MCF 10A (cell line): Measurements from ENCODE around the gene EXD3. TPM values are rescaled to one million over a fixed set of nuclear protein-coding genes. Genes with fewer than 3 reads are reported as not detected.

Experiments used
- BruUV-seq: library from RNA; stranded (reverse); fragments of 400-500 nt; replicated peaks from 2 replicates; lab custom pipeline; 2021; lab: Mats Ljungman, UMichigan
- CTCF ChIA-PET: fragments of 300-600 bp; sonication (Branson Sonifier 250); formaldehyde crosslinking; extraction: SDS; loops from one replicate; lab custom pipeline; 2021; ENCODE audit warnings: antibody characterized with exemption, inconsistent platforms; lab: Yijun Ruan, JAX
- POLR2A ChIA-PET: fragments of 300-600, 350-650 bp; sonication (Branson Sonifier 250); formaldehyde crosslinking; extraction: SDS; loops from one replicate; lab custom pipeline; 2020; ENCODE audit warnings: antibody characterized with exemption, inconsistent platforms; lab: Yijun Ruan, JAX
- DNase-seq: peaks from one replicate; pipeline ENCODE4 v3.0.0-alpha.2; 2018; ENCODE audit not compliant: unreplicated experiment
- H3K27ac Mint-ChIP-seq: one replicate; pipeline ENCODE4 v1.8.0; 2022; ENCODE audit warnings: mild to moderate bottlenecking, low read depth, mixed read lengths; ENCODE audit not compliant: unreplicated experiment
- H3K27me3 Mint-ChIP-seq: one replicate; pipeline ENCODE4 v1.8.0; 2022; ENCODE audit warnings: mixed read lengths; ENCODE audit not compliant: insufficient read depth, unreplicated experiment
- H3K36me3 Mint-ChIP-seq: one replicate; pipeline ENCODE4 v1.8.0; 2022; ENCODE audit warnings: mild to moderate bottlenecking, moderate library complexity, mixed read lengths; ENCODE audit not compliant: insufficient read depth, unreplicated experiment
- H3K4me1 Mint-ChIP-seq: one replicate; pipeline ENCODE4 v1.8.0; 2022; ENCODE audit warnings: mixed read lengths; ENCODE audit not compliant: insufficient read depth, unreplicated experiment
- H3K4me3 Mint-ChIP-seq: one replicate; pipeline ENCODE4 v1.8.0; 2022; ENCODE audit warnings: mild to moderate bottlenecking, moderate library complexity, mixed read lengths; ENCODE audit not compliant: unreplicated experiment
- H3K9me3 Mint-ChIP-seq: one replicate; pipeline ENCODE4 v1.8.0; 2022; ENCODE audit warnings: mixed read lengths; ENCODE audit not compliant: unreplicated experiment
- CTCF ChIP-seq: fragments of 200-600 bp; IDR thresholded peaks from one replicate; pipeline ENCODE4 v1.8.0; 2022; ENCODE audit warnings: antibody characterized with exemption, mild to moderate bottlenecking; ENCODE audit not compliant: unreplicated experiment
- intact Hi-C: fragments of 100-400 bp; cut with micrococcal nuclease; formaldehyde crosslinking; loops from 2 replicates; pipeline ENCODE4 v1.14.1; 2022
- total RNA-seq: library from RNA; stranded (reverse); gene quantifications from 2 replicates; pipeline ENCODE4 v1.2.3, GENCODE V29; 2022

The EXD3 gene
- total RNA-seq, 1 experiment from 2014 or later: 17.1 TPM

DNA sequence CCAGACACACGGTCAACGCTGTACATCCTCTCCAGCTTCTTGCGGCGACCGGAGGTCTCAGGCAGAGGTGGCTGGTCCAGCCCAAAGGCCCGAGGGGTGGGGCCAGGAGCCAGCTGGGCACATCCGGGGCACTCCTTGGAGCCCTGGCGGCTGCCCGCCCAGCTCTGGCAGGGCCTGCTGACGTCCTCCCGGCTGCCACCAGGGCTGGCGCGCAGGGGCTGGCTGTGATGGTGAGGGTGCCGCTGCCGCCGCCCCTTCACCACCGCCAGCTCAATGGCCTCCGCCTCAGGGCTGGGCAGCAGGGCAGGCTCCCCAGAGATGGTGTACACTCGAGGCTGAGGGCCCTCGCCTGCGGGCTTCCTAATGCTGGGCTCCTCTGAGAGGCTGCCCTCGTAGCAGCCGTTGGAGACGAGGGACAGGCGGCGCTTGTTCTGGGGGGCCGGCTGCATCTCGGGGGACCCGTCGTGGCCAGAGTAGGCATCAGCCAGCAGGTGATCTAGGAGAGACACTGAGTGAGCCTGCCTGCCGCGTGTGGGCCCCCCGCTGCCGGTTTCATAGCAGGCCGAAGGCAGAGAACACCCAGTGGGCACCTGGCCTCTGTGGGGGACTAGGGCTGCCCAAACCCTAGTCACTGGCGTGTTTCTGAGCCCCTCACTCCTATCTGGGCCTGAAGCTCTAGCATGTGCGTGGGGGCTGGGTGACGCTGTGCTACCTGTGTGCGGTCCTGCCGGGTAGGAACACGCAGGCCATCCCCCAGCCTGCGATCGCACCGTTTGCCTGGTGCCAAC is 34.6 kb upstream of the EXD3 start:
- DNase-seq: no peak
- intact Hi-C loops: no loop called here
- TF ChIP-seq CTCF: no peak
- Mint-ChIP-seq H3K27ac (peak overlapping the region; percentile 23), H3K4me3 (peak overlapping the region; percentile 23), H3K4me1 (peaks cover 9% of the 10 kb centered on the region), H3K36me3 (peaks cover 6% of the 10 kb centered on the region), H3K27me3 (no peaks in the 10 kb centered on the region), H3K9me3 (no peaks in the 10 kb centered on the region)
- TSS peak; percentile 30 for BruUV-seq
- POLR2A ChIA-PET: interaction anchor here (1.2 to 1.7 kb wide), 2 partner anchors 35 to 46 kb away, joined by 3 to 5 read pairs; partner anchors contain the start of genes EXD3 and NOXA1
- CTCF ChIA-PET: interaction anchor here (1.0 kb wide), 1 partner anchor 17 kb away, joined by 4 read pairs; no protein-coding TSS in a partner anchor

- CTCF ChIA-PET: interaction anchor here (1.0 kb wide), 1 partner anchor 18 kb away, joined by 4 read pairs; no protein-coding TSS in a partner anchor
- no peak for DNase-seq
- peaks cover 9% of the 10 kb centered on the region for H3K4me1 Mint-ChIP-seq
- POLR2A ChIA-PET: interaction anchor here (1.2 to 1.7 kb wide), 2 partner anchors 34 to 45 kb away, joined by 3 to 5 read pairs; partner anchors contain the start of genes EXD3 and NOXA1
- H3K9me3 Mint-ChIP-seq: no peaks in the 10 kb centered on the region
- no peak overlapping the region for H3K4me3 Mint-ChIP-seq
- peak overlapping the region; percentile 23 for H3K27ac Mint-ChIP-seq
- TF ChIP-seq CTCF: no peak
- intact Hi-C loops: no loop called here
- no TSS peak for BruUV-seq
- no peaks in the 10 kb centered on the region for H3K27me3 Mint-ChIP-seq
- peaks cover 6% of the 10 kb centered on the region for H3K36me3 Mint-ChIP-seq
These were observed 34.0 kb upstream of the EXD3 start for GRCh38 chr9:137456864-137457405.

GRCh38 chr9:137456061-137456863 is 33.3 kb upstream of the EXD3 start:
- CTCF ChIA-PET: interaction anchor here (1.0 kb wide), 1 partner anchor 18 kb away, joined by 4 read pairs; no protein-coding TSS in a partner anchor
- H3K27me3 Mint-ChIP-seq: no peaks in the 10 kb centered on the region
- H3K9me3 Mint-ChIP-seq: no peaks in the 10 kb centered on the region
- H3K4me1 Mint-ChIP-seq: peaks cover 9% of the 10 kb centered on the region
- peak overlapping the region; percentile 23 for H3K27ac Mint-ChIP-seq
- no TSS peak for BruUV-seq
- DNase-seq: no peak
- H3K4me3 Mint-ChIP-seq: no peak overlapping the region
- intact Hi-C loops: no loop called here
- peaks cover 6% of the 10 kb centered on the region for H3K36me3 Mint-ChIP-seq
- POLR2A ChIA-PET: interaction anchor here (0.8 to 1.7 kb wide), 3 partner anchors 10 to 44 kb away, joined by 3 to 5 read pairs (median 3); partner anchors contain the start of genes EXD3 and NOXA1
- TF ChIP-seq CTCF: no peak
